ENCODE results near the gene PDZD2.

The PDZD2 gene

GRCh38 chr5:32123058-32123805 lies 484.3 kb downstream of the PDZD2 start:
- TF ChIP-seq, protein P1, sequence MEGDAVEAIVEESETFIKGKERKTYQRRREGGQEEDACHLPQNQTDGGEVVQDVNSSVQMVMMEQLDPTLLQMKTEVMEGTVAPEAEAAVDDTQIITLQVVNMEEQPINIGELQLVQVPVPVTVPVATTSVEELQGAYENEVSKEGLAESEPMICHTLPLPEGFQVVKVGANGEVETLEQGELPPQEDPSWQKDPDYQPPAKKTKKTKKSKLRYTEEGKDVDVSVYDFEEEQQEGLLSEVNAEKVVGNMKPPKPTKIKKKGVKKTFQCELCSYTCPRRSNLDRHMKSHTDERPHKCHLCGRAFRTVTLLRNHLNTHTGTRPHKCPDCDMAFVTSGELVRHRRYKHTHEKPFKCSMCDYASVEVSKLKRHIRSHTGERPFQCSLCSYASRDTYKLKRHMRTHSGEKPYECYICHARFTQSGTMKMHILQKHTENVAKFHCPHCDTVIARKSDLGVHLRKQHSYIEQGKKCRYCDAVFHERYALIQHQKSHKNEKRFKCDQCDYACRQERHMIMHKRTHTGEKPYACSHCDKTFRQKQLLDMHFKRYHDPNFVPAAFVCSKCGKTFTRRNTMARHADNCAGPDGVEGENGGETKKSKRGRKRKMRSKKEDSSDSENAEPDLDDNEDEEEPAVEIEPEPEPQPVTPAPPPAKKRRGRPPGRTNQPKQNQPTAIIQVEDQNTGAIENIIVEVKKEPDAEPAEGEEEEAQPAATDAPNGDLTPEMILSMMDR (IDR thresholded peaks at IDR 0.05; ENCODE audit: control insufficient read depth, extremely low read depth, insufficient read depth) = no peak
- DNase-seq (ENCODE audit: low read depth) = no peak
- no peak overlapping the region for H3K4me3 ChIP-seq (ENCODE audit: low read depth, low read length)

DNA sequence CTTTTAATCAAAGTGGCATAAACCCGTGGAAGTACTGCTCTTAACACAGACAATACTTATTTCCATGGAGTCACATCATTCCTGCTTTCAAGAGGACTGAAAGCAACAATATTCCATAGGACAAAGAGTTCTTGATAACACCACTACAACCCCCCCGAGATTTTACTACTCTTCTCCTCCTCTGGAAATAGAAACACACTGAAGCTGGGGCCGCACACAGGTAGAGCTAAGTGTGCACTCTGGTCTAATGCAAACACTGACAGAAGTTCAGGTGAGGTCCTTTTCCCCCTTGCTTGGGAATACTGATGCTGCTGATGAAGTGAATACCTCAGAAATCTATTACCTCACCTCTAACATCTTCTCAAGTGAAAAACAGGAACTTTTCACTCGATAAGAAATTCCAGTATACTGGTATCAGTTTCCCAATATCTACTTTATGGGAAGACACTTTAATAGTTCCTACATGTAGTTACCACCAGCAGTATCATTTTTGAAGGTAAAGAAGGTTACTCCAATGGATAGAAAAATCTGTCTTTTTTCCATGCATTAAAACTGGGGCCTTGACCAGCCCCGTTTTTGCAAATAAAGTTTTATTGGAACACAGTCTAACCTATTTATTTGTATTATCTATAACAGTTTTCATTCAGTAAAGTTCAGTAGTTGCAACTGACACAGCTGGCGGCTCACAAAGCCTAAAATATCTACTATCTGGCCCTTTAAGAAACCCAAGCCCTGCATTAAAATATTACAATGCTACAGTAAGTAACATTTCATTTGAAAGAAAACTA lies 485.2 kb downstream of the PDZD2 start:
- no peak overlapping the region for H3K4me3 ChIP-seq (ENCODE audit: low read depth, low read length)
- TF ChIP-seq, protein P1 (IDR thresholded peaks at IDR 0.05; ENCODE audit: control insufficient read depth, extremely low read depth, insufficient read depth) = no peak
- DNase-seq (ENCODE audit: low read depth) = no peak

DNA sequence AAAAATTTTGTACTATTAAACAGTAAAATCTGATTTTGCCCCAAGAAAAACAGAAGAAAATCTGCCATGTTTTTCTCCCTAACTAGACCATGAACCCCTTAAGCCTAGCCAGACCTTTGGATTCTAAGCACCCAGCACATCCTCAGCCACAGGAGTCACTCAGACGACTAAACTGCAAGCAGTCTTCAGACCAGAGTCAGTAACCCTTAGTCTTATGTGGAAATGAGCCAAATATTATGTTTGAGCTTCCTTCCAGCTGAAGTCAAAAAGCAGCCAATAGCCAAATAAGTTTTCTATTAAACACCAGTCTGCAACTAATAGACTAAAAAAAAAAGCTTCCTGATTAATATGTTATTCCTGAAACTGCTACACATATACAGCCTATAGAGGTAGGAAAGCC lies 487.8 kb downstream of the PDZD2 start:
- TF ChIP-seq, protein P1 (IDR thresholded peaks at IDR 0.05; ENCODE audit: control insufficient read depth, extremely low read depth, insufficient read depth) = no peak
- no peak overlapping the region for H3K4me3 ChIP-seq (ENCODE audit: low read depth, low read length)
- peak; percentile 38 for DNase-seq (ENCODE audit: low read depth)

GRCh38 chr5:32127711-32128110 lies 488.8 kb downstream of the PDZD2 start:
- DNase-seq (ENCODE audit: low read depth) = no peak
- TF ChIP-seq, protein P1 (IDR thresholded peaks at IDR 0.05; ENCODE audit: control insufficient read depth, extremely low read depth, insufficient read depth) = no peak
- no peak overlapping the region for H3K4me3 ChIP-seq (ENCODE audit: low read depth, low read length)

DNA sequence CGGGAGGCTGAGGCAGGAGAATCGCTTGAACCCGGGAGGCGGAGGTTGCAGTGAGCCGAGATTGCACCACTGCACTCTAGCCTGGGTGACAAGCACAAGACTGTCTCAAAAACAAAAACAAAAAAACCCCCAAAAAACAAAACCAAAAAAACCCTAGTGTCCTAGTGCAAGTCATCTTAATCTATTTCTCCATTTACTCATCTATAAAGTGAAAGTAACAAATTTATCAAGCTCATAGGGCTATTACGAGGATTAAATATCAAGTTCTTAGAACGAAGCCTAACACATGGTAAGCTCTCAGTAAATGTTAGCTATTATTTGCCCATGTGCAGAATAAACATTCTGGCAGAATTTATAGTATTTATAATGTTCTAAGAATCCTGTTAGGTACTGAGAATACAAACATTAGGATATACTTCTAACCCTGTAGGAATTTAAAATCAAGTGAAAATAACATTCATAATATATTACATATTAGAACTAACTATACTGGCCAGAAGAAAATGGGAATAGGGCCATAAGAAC lies 490.2 kb downstream of the PDZD2 start:
- TF ChIP-seq, protein P1 (IDR thresholded peaks at IDR 0.05; ENCODE audit: control insufficient read depth, extremely low read depth, insufficient read depth) = no peak
- peak overlapping the region; percentile 45 for H3K4me3 ChIP-seq (ENCODE audit: low read depth, low read length)
- DNase-seq (ENCODE audit: low read depth) = peak; percentile 63

GRCh38 chr5:32130865-32131264 lies 491.9 kb downstream of the PDZD2 start:
- no peak for DNase-seq (ENCODE audit: low read depth)
- no peak overlapping the region for H3K4me3 ChIP-seq (ENCODE audit: low read depth, low read length)
- TF ChIP-seq, protein P1 (IDR thresholded peaks at IDR 0.05; ENCODE audit: control insufficient read depth, extremely low read depth, insufficient read depth) = no peak
